Subcutaneous abdominal adipose tissue (tissue), 5 donors: ENCODE measurements around the gene KLRF1.

ENCODE experiments used
- H3K27ac ChIP-seq: one replicate; pipeline ENCODE4 v1.7.0; 2013; ENCODE audit warnings: low read depth, mild to moderate bottlenecking, inconsistent platforms, low read length, moderate library complexity
- H3K27me3 ChIP-seq, 5 donors: one replicate each; pipeline ENCODE4 v1.7.0; 2013; ENCODE audit warnings: low read length in 5 of 5, inconsistent platforms in 1 of 5; ENCODE audit not compliant: control insufficient read depth in 5 of 5, insufficient read depth in 4 of 5
- H3K36me3 ChIP-seq, 5 donors: one replicate each; pipeline ENCODE4 v1.7.0; 2013; ENCODE audit warnings: low read length in 5 of 5; ENCODE audit not compliant: control insufficient read depth in 5 of 5, insufficient read depth in 5 of 5
- H3K4me1 ChIP-seq, 5 donors: one replicate each; pipeline ENCODE4 v1.7.0; 2013; ENCODE audit warnings: low read length in 5 of 5, mild to moderate bottlenecking in 3 of 5, moderate library complexity in 1 of 5; ENCODE audit not compliant: control insufficient read depth in 5 of 5, insufficient read depth in 5 of 5
- H3K4me3 ChIP-seq, 5 donors: one replicate each; pipeline ENCODE4 v1.7.0; 2013; ENCODE audit warnings: low read length in 5 of 5, low read depth in 1 of 5
- H3K9ac ChIP-seq, 5 donors: one replicate each; pipeline ENCODE4 v1.7.0; 2013; ENCODE audit warnings: low read length in 5 of 5, mild to moderate bottlenecking in 4 of 5, moderate library complexity in 3 of 5
- H3K9me3 ChIP-seq, 5 donors: one replicate each; pipeline ENCODE4 v1.7.0; 2013; ENCODE audit warnings: low read length in 5 of 5; ENCODE audit not compliant: control insufficient read depth in 5 of 5
- donor health status: healthy.
- donor health status: healthy.
- donor health status: healthy.
- donor health status: healthy.
- donor health status: healthy.

KLRF1 gene

GRCh38 chr12:9793779-9794395 is 33.4 kb upstream of the KLRF1 start:
- no peaks in the 10 kb centered on the region for H3K27me3 ChIP-seq

GRCh38 chr12:9794484-9795093 is 32.7 kb upstream of the KLRF1 start:
- Histone ChIP-seq H3K9me3 (no peaks in the 10 kb centered on the region), H3K36me3 (no peaks in the 10 kb centered on the region), H3K9ac (no peak overlapping the region), H3K4me1 (peaks cover 0 to 3% (median 0%) of the 10 kb centered on the region in 5 donors), H3K27ac (no peak overlapping the region), H3K27me3 (no peaks in the 10 kb centered on the region), H3K4me3 (no peak overlapping the region)

More at GRCh38 chr12:9793779-9794395, 33.4 kb upstream of the KLRF1 start:
- no peak overlapping the region for H3K9ac ChIP-seq
- H3K27ac ChIP-seq: no peak overlapping the region
- H3K36me3 ChIP-seq: no peaks in the 10 kb centered on the region
- no peak overlapping the region for H3K4me3 ChIP-seq
- H3K4me1 ChIP-seq: peaks cover 0 to 3% (median 0%) of the 10 kb centered on the region in 5 donors
- no peaks in the 10 kb centered on the region for H3K9me3 ChIP-seq

GRCh38 chr12:9795945-9796344 is 31.3 kb upstream of the KLRF1 start:
- Histone ChIP-seq H3K9me3 (no peaks in the 10 kb centered on the region), H3K27ac (no peak overlapping the region), H3K4me3 (no peak overlapping the region), H3K36me3 (no peaks in the 10 kb centered on the region), H3K9ac (no peak overlapping the region), H3K27me3 (no peaks in the 10 kb centered on the region), H3K4me1 (peaks cover 0 to 3% (median 0%) of the 10 kb centered on the region in 5 donors)

GRCh38 chr12:9796346-9796745 is 30.9 kb upstream of the KLRF1 start:
- Histone ChIP-seq H3K9ac (no peak overlapping the region), H3K36me3 (no peaks in the 10 kb centered on the region), H3K4me1 (peaks cover 0 to 3% (median 0%) of the 10 kb centered on the region in 5 donors), H3K27ac (no peak overlapping the region), H3K27me3 (no peaks in the 10 kb centered on the region), H3K4me3 (no peak overlapping the region), H3K9me3 (no peaks in the 10 kb centered on the region)

- Histone ChIP-seq H3K27ac (no peak overlapping the region), H3K4me3 (no peak overlapping the region), H3K9ac (no peak overlapping the region), H3K36me3 (no peaks in the 10 kb centered on the region), H3K4me1 (peaks cover 0 to 3% (median 0%) of the 10 kb centered on the region in 5 donors), H3K27me3 (no peaks in the 10 kb centered on the region), H3K9me3 (no peaks in the 10 kb centered on the region)
Measured at GRCh38 chr12:9796971-9797370, 30.3 kb upstream of the KLRF1 start.

- Histone ChIP-seq H3K27me3 (no peaks in the 10 kb centered on the region), H3K27ac (no peak overlapping the region), H3K9ac (no peak overlapping the region), H3K4me1 (peaks cover 0 to 3% (median 0%) of the 10 kb centered on the region in 5 donors), H3K9me3 (no peaks in the 10 kb centered on the region), H3K4me3 (no peak overlapping the region), H3K36me3 (no peaks in the 10 kb centered on the region)
Measured at GRCh38 chr12:9797722-9798619, 29.3 kb upstream of the KLRF1 start.

- Histone ChIP-seq H3K27ac (no peak overlapping the region), H3K9me3 (no peaks in the 10 kb centered on the region), H3K9ac (no peak overlapping the region), H3K27me3 (no peaks in the 10 kb centered on the region), H3K4me1 (peaks cover 0 to 3% (median 0%) of the 10 kb centered on the region in 5 donors), H3K36me3 (no peaks in the 10 kb centered on the region), H3K4me3 (no peak overlapping the region)
Measured at GRCh38 chr12:9799961-9800360, 27.3 kb upstream of the KLRF1 start.

- Histone ChIP-seq H3K4me1 (no peaks in the 10 kb centered on the region), H3K4me3 (no peak overlapping the region), H3K27me3 (no peaks in the 10 kb centered on the region), H3K9me3 (no peaks in the 10 kb centered on the region), H3K36me3 (no peaks in the 10 kb centered on the region), H3K9ac (no peak overlapping the region), H3K27ac (no peak overlapping the region)
Measured at GRCh38 chr12:9805883-9806282, 21.4 kb upstream of the KLRF1 start.

- H3K27ac ChIP-seq: no peak overlapping the region
- no peaks in the 10 kb centered on the region for H3K36me3 ChIP-seq
- peak overlapping the region in 1 of 5 donors; percentile 9 for H3K4me3 ChIP-seq
- no peak overlapping the region for H3K9ac ChIP-seq
- H3K4me1 ChIP-seq: no peaks in the 10 kb centered on the region
- H3K9me3 ChIP-seq: no peaks in the 10 kb centered on the region
- H3K27me3 ChIP-seq: no peaks in the 10 kb centered on the region
Measured at GRCh38 chr12:9806714-9807113, 20.6 kb upstream of the KLRF1 start.

GRCh38 chr12:9808504-9808903 is 18.8 kb upstream of the KLRF1 start:
- H3K9me3 ChIP-seq: no peaks in the 10 kb centered on the region
- no peak overlapping the region for H3K4me3 ChIP-seq
- no peak overlapping the region for H3K27ac ChIP-seq
- H3K4me1 ChIP-seq: peaks cover 0 to 1% (median 0%) of the 10 kb centered on the region in 5 donors
- H3K36me3 ChIP-seq: no peaks in the 10 kb centered on the region
- H3K9ac ChIP-seq: no peak overlapping the region
- H3K27me3 ChIP-seq: no peaks in the 10 kb centered on the region
